ENCODE measurements around the gene TM4SF20. TPM values are rescaled to one million over a fixed set of nuclear protein-coding genes. Genes with fewer than 3 reads are reported as not detected.

TM4SF20 gene
- total RNA-seq, 4 donors from 2014 or later, result not detected

GRCh38 chr2:227416701-227417100 lies 37.6 kb upstream of the TM4SF20 start:
- Histone ChIP-seq H3K4me1 (peaks cover 8 to 46% (median 30%) of the 10 kb centered on the region in 3 donors), H3K27ac (peak overlapping the region in 3 of 4 donors; percentile 33 to 81 (median 72)), H3K27me3 (no peaks in the 10 kb centered on the region), H3K36me3 (no peaks in the 10 kb centered on the region), H3K4me3 (no peak overlapping the region), H3K9me3 (no peaks in the 10 kb centered on the region)
- 79 to 87% methylated on average over 4 of the region's 4 CpGs for WGBS, 2 donors
- no peak for DNase-seq
- intact Hi-C loops (cut with DNase I), result loop anchor here (5.0 kb wide), 1 partner anchor 46 kb away; no protein-coding TSS in a partner anchor
- no peak for TF ChIP-seq CTCF (IDR thresholded peaks at IDR 0.05)
- TF ChIP-seq POLR2A (IDR thresholded peaks at IDR 0.05), result no peak

GRCh38 chr2:227415538-227416424 lies 36.7 kb upstream of the TM4SF20 start:
- Histone ChIP-seq H3K27ac (peak overlapping the region; percentile 33 to 81 (median 63)), H3K4me3 (no peak overlapping the region), H3K9me3 (no peaks in the 10 kb centered on the region), H3K27me3 (no peaks in the 10 kb centered on the region), H3K36me3 (no peaks in the 10 kb centered on the region), H3K4me1 (peaks cover 8 to 55% (median 35%) of the 10 kb centered on the region in 3 donors)
- no peak for DNase-seq
- intact Hi-C loops (cut with DNase I), result loop anchor here (5.0 kb wide), 1 partner anchor 47 kb away; no protein-coding TSS in a partner anchor
- 33 to 46% methylated on average over 10 of the region's 10 CpGs for WGBS, 2 donors
- no peak for TF ChIP-seq CTCF (IDR thresholded peaks at IDR 0.05)
- TF ChIP-seq POLR2A (IDR thresholded peaks at IDR 0.05), result no peak

DNA sequence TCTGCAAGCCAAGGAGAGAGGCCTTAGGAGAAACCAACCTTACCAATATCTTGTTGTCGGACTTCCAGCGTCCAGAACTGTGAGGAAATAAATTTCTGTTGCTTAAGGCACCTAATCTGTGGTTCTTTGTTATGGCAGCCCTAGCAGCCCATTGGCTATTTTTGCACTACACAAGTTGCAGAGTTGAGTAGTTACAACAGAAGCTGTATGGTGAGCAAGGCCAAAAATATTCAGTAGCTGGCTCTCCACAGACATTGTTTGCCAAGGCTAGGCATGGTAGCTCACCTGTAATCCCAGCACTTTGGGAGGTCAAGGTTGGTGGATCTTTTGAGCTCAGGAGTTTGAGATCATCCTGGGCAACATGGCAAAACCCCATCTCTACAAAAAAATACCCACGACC lies 35.7 kb upstream of the TM4SF20 start:
- no peak for DNase-seq
- intact Hi-C loops (cut with DNase I), result loop anchor here (5.0 kb wide), 1 partner anchor 47 kb away; no protein-coding TSS in a partner anchor
- Histone ChIP-seq H3K27ac (peak overlapping the region in 2 of 4 donors; percentile 72 to 74), H3K9me3 (no peaks in the 10 kb centered on the region), H3K4me1 (peaks cover 8 to 64% (median 37%) of the 10 kb centered on the region in 3 donors), H3K36me3 (no peaks in the 10 kb centered on the region), H3K27me3 (no peaks in the 10 kb centered on the region), H3K4me3 (no peak overlapping the region)
- 47 to 50% methylated on average over 2 of the region's 3 CpGs for WGBS, 2 donors
- TF ChIP-seq CTCF (IDR thresholded peaks at IDR 0.05), result no peak
- TF ChIP-seq POLR2A (IDR thresholded peaks at IDR 0.05), result no peak

- no peaks in the 10 kb centered on the region for H3K27me3 ChIP-seq
- intact Hi-C loops (cut with DNase I), result no loop called here
- peak overlapping the region; percentile 38 to 51 (median 38) for H3K27ac ChIP-seq
- no peak for DNase-seq
- H3K9me3 ChIP-seq, result no peaks in the 10 kb centered on the region
- no peaks in the 10 kb centered on the region for H3K36me3 ChIP-seq
- no peak for TF ChIP-seq POLR2A (IDR thresholded peaks at IDR 0.05)
- no peak for TF ChIP-seq CTCF (IDR thresholded peaks at IDR 0.05)
- H3K4me3 ChIP-seq, result no peak overlapping the region
- H3K4me1 ChIP-seq, result peaks cover 8 to 64% (median 37%) of the 10 kb centered on the region in 3 donors
- 44 to 47% methylated on average over 8 of the region's 8 CpGs for WGBS, 2 donors
Measured at GRCh38 chr2:227413371-227413770, 34.3 kb upstream of the TM4SF20 start.

GRCh38 chr2:227412877-227413276 lies 33.8 kb upstream of the TM4SF20 start:
- 51 to 63% methylated on average over 5 of the region's 5 CpGs for WGBS, 2 donors
- no peak for DNase-seq
- Histone ChIP-seq H3K4me1 (peaks cover 8 to 69% (median 37%) of the 10 kb centered on the region in 3 donors), H3K36me3 (no peaks in the 10 kb centered on the region), H3K27ac (peak overlapping the region; percentile 38 to 51 (median 38)), H3K9me3 (no peaks in the 10 kb centered on the region), H3K4me3 (no peak overlapping the region), H3K27me3 (no peaks in the 10 kb centered on the region)
- no peak for TF ChIP-seq CTCF (IDR thresholded peaks at IDR 0.05)
- no peak for TF ChIP-seq POLR2A (IDR thresholded peaks at IDR 0.05)
- intact Hi-C loops (cut with DNase I), result no loop called here
